HL-60 (cell line): ENCODE measurements around the gene TMEM132D.

ENCODE experiments used
- GABPA ChIP-seq: IDR thresholded peaks from 2 replicates; pipeline ENCODE4 v1.6.1; 2012; ENCODE audit warnings: low read depth
- POLR2AphosphoS5 ChIP-seq: IDR thresholded peaks from 2 replicates; pipeline ENCODE4 v1.6.1; 2012; ENCODE audit warnings: low read depth
- TF ChIP-seq, protein P1 (sequence below): IDR thresholded peaks from one replicate; pipeline ENCODE4 v1.5.1; 2011; ENCODE audit warnings: low read length, control low read depth, inconsistent platforms; ENCODE audit not compliant: insufficient read depth
- TF ChIP-seq, protein P2 (sequence below): IDR thresholded peaks from 2 replicates; pipeline ENCODE4 v1.6.1; 2012; ENCODE audit warnings: low read depth; ENCODE audit not compliant: insufficient replicate concordance

DNA sequence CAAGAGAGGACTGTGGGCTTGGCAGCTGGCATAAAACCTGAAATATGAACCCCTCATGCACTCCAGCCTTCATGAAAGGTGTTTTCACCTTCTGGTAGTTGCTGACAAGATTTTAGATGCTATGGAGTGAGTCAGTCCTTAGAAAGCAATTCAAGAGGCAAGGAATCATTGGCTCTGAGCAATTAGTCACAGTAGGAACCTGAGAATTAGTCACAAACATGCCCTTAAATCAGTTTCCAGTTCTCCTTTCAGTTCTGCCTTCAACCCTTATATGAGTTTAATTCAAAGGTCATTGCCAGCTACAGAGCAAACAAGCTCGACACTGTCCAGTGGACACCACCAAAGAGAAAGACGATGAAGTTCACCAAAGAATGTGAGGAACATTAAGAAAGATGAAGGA is 578.3 kb downstream of the TMEM132D start:
- TF ChIP-seq, protein P1, sequence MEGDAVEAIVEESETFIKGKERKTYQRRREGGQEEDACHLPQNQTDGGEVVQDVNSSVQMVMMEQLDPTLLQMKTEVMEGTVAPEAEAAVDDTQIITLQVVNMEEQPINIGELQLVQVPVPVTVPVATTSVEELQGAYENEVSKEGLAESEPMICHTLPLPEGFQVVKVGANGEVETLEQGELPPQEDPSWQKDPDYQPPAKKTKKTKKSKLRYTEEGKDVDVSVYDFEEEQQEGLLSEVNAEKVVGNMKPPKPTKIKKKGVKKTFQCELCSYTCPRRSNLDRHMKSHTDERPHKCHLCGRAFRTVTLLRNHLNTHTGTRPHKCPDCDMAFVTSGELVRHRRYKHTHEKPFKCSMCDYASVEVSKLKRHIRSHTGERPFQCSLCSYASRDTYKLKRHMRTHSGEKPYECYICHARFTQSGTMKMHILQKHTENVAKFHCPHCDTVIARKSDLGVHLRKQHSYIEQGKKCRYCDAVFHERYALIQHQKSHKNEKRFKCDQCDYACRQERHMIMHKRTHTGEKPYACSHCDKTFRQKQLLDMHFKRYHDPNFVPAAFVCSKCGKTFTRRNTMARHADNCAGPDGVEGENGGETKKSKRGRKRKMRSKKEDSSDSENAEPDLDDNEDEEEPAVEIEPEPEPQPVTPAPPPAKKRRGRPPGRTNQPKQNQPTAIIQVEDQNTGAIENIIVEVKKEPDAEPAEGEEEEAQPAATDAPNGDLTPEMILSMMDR, result no peak
- TF ChIP-seq GABPA (no peak), POLR2AphosphoS5 (no peak)
- TF ChIP-seq, protein P2, sequence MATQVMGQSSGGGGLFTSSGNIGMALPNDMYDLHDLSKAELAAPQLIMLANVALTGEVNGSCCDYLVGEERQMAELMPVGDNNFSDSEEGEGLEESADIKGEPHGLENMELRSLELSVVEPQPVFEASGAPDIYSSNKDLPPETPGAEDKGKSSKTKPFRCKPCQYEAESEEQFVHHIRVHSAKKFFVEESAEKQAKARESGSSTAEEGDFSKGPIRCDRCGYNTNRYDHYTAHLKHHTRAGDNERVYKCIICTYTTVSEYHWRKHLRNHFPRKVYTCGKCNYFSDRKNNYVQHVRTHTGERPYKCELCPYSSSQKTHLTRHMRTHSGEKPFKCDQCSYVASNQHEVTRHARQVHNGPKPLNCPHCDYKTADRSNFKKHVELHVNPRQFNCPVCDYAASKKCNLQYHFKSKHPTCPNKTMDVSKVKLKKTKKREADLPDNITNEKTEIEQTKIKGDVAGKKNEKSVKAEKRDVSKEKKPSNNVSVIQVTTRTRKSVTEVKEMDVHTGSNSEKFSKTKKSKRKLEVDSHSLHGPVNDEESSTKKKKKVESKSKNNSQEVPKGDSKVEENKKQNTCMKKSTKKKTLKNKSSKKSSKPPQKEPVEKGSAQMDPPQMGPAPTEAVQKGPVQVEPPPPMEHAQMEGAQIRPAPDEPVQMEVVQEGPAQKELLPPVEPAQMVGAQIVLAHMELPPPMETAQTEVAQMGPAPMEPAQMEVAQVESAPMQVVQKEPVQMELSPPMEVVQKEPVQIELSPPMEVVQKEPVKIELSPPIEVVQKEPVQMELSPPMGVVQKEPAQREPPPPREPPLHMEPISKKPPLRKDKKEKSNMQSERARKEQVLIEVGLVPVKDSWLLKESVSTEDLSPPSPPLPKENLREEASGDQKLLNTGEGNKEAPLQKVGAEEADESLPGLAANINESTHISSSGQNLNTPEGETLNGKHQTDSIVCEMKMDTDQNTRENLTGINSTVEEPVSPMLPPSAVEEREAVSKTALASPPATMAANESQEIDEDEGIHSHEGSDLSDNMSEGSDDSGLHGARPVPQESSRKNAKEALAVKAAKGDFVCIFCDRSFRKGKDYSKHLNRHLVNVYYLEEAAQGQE, result no peak
